Measurements from ENCODE around the gene CTDNEP1.

CTDNEP1 gene

GRCh38 chr17:7263801-7264078, 12.2 kb upstream of the CTDNEP1 start:
- TF ChIP-seq, protein P1, sequence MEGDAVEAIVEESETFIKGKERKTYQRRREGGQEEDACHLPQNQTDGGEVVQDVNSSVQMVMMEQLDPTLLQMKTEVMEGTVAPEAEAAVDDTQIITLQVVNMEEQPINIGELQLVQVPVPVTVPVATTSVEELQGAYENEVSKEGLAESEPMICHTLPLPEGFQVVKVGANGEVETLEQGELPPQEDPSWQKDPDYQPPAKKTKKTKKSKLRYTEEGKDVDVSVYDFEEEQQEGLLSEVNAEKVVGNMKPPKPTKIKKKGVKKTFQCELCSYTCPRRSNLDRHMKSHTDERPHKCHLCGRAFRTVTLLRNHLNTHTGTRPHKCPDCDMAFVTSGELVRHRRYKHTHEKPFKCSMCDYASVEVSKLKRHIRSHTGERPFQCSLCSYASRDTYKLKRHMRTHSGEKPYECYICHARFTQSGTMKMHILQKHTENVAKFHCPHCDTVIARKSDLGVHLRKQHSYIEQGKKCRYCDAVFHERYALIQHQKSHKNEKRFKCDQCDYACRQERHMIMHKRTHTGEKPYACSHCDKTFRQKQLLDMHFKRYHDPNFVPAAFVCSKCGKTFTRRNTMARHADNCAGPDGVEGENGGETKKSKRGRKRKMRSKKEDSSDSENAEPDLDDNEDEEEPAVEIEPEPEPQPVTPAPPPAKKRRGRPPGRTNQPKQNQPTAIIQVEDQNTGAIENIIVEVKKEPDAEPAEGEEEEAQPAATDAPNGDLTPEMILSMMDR (IDR thresholded peaks at IDR 0.05; ENCODE audit: insufficient read depth, low read length, poor library complexity, severe bottlenecking) = no peak
- DNase-seq (ENCODE audit: extremely low read depth, insufficient read length) = no peak
- Histone ChIP-seq H3K27me3 (replicated peaks; ENCODE audit: control insufficient read depth, insufficient read depth, low read length) (peaks cover 2% of the 10 kb centered on the region; the same call in 1 of the 2 replicates), H3K4me3 (replicated peaks; ENCODE audit: low read depth, low read length) (no peak overlapping the region), H3K36me3 (ENCODE audit: control insufficient read depth, insufficient read depth, low read length) (peaks cover 5% of the 10 kb centered on the region)

DNA sequence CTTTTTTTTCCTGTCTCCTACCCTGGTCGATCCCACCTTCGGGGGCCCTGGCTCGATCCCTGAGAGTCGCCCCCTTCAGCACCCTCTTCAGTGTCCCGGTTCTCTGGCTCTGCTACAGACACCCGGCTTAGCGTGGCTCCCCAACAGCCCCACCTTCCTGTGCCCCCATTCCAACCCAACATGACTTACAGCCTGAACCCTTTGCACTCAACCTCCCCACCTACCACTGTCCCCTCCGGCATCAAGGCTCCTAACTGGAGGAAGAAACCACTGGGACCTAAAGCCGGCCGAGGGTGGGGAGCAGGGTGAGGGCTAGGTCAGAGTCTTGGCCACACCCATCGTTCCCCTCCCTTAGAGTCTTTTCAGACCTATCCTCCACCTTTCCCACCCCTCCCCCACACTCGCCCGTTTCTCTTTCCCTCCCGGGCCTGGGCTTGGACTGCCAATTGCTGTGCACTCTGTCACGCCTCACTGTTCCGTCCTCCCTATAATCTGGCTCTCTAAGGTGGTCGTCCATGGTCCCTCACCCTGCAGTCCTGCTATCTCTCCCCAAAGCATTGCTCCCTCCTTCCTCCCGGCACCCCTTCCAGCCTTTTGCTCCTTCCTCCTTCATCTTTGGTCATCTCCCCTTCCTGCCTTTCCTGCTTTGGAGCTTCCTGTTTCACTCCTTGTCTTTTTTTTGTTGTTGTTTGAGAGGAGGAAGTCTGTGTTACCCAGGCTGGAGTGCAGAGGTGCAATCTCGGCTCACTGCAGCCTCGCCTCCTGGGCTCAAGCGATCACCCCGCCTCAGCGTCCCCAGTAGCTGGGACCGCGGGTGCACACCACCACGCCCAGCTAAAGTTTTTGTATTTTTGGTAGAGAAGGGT, 11.6 kb upstream of the CTDNEP1 start:
- Histone ChIP-seq H3K4me3 (replicated peaks; ENCODE audit: low read depth, low read length) (no peak overlapping the region), H3K36me3 (ENCODE audit: control insufficient read depth, insufficient read depth, low read length) (peaks cover 5% of the 10 kb centered on the region), H3K27me3 (replicated peaks; ENCODE audit: control insufficient read depth, insufficient read depth, low read length) (peaks cover 2% of the 10 kb centered on the region; the same call in 1 of the 2 replicates)
- no peak for DNase-seq (ENCODE audit: extremely low read depth, insufficient read length)
- TF ChIP-seq, protein P1 (IDR thresholded peaks at IDR 0.05; ENCODE audit: insufficient read depth, low read length, poor library complexity, severe bottlenecking) = no peak

DNA sequence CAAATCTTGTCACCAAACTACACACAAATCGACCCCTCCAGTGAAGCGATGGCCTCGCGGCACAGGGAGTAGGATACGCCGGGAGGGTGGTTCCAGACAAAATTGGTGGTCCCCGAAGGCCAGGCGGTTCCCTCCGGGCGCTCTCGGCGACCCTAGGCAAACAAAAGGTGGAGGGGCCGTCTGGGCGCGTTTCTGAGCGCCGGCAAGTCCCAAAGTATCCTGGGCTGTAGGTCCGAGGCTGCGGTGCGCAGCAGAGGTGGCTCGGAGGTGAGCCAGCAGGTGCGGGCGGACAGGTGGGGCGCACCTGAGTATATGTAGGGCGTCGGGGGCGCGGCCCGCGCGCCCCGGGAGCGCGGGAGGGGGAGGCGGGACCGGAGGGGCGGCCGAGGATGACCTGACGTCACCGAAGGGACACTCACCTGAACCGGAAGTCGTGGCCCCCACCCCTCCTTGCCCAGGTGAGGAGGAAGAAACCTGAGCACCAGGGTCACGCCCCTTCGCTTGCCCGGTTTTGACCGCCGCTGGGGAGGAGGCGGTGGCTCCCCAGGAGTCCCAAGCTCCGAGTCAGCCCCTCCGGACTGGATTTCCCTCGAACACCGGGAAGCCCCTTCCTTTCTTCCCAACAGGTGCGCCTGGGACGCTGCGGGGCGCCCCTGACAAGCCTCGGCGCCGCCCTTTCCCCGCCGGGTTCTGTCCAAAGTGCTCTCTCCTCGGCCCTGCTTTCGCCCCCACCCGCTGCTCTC, 10.8 kb upstream of the CTDNEP1 start, which contains the start of gene CLDN7:
Gene CLDN7 (minus strand): TSS at position 287 of the 743 bp plus-strand sequence. CDS start 435 bp downstream, outside the sequence.
- Histone ChIP-seq H3K36me3 (ENCODE audit: control insufficient read depth, insufficient read depth, low read length) (peaks cover 7% of the 10 kb centered on the region), H3K27me3 (replicated peaks; ENCODE audit: control insufficient read depth, insufficient read depth, low read length) (peaks cover 2% of the 10 kb centered on the region; the same call in 1 of the 2 replicates), H3K4me3 (replicated peaks; ENCODE audit: low read depth, low read length) (no peak within 1 kb of the TSS)
- TF ChIP-seq, protein P1 (IDR thresholded peaks at IDR 0.05; ENCODE audit: insufficient read depth, low read length, poor library complexity, severe bottlenecking) = no peak
- DNase-seq (ENCODE audit: extremely low read depth, insufficient read length) = no peak

- H3K36me3 ChIP-seq (ENCODE audit: control insufficient read depth, insufficient read depth, low read length) = peaks cover 11% of the 10 kb centered on the region
- TF ChIP-seq, protein P1 (IDR thresholded peaks at IDR 0.05; ENCODE audit: insufficient read depth, low read length, poor library complexity, severe bottlenecking) = no peak
- peaks cover 2% of the 10 kb centered on the region; the same call in 1 of the 2 replicates for H3K27me3 ChIP-seq (replicated peaks; ENCODE audit: control insufficient read depth, insufficient read depth, low read length)
- no peak for DNase-seq (ENCODE audit: extremely low read depth, insufficient read length)
- H3K4me3 ChIP-seq (replicated peaks; ENCODE audit: low read depth, low read length) = peak overlapping the region; percentile 14; the same call in 1 of the 2 replicates
These were observed 10.1 kb upstream of the CTDNEP1 start for GRCh38 chr17:7261379-7262191.

GRCh38 chr17:7260651-7261378, 9.3 kb upstream of the CTDNEP1 start:
- Histone ChIP-seq H3K27me3 (replicated peaks; ENCODE audit: control insufficient read depth, insufficient read depth, low read length) (peaks cover 2% of the 10 kb centered on the region; the same call in 1 of the 2 replicates), H3K36me3 (ENCODE audit: control insufficient read depth, insufficient read depth, low read length) (peaks cover 13% of the 10 kb centered on the region), H3K4me3 (replicated peaks; ENCODE audit: low read depth, low read length) (peak overlapping the region; percentile 14)
- DNase-seq (ENCODE audit: extremely low read depth, insufficient read length) = no peak
- TF ChIP-seq, protein P1 (IDR thresholded peaks at IDR 0.05; ENCODE audit: insufficient read depth, low read length, poor library complexity, severe bottlenecking) = no peak

Measured in GM06990 (cell line).